GM19099 (cell line): ENCODE data around the gene ZNF341.

Experiments used
- POLR2A ChIP-seq: IDR thresholded peaks from 3 replicates; pipeline ENCODE4 v1.6.1; 2011; ENCODE audit warnings: low read depth; ENCODE audit not compliant: insufficient read length; ENCODE audit errors: extremely low read depth

Gene ZNF341

GRCh38 chr20:33740189-33740588, 8.4 kb downstream of the ZNF341 start:
- no peak for TF ChIP-seq POLR2A

- no peak for TF ChIP-seq POLR2A
Measured at GRCh38 chr20:33744181-33744580, 12.4 kb downstream of the ZNF341 start.

GRCh38 chr20:33744773-33745385, 13.1 kb downstream of the ZNF341 start:
- no peak for TF ChIP-seq POLR2A

GRCh38 chr20:33746325-33746998, 14.7 kb downstream of the ZNF341 start:
- TF ChIP-seq POLR2A, result no peak

- TF ChIP-seq POLR2A, result no peak
Measured at GRCh38 chr20:33751775-33752174, 20.0 kb downstream of the ZNF341 start.

GRCh38 chr20:33753143-33753542, 21.3 kb downstream of the ZNF341 start:
- TF ChIP-seq POLR2A, result no peak

DNA sequence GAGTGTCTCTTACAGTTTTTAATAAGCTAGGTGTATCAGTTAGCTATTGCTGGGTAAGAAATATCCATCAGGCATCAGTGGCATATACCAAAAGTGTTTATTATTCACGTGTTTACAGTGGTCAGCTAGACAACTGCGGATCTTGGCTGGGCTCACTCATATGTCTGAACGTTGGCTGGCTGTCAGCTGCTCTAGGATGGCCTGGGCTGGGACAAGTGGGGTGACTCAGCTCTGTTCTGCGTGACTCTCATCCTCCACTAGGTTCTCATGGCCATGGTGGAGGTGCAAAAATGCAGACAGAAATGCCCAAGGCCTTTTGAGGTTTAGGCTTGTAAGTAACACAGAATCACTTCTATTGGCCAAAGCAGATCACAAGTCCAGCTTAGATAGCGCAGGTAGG, 22.0 kb downstream of the ZNF341 start:
- TF ChIP-seq POLR2A, result no peak

DNA sequence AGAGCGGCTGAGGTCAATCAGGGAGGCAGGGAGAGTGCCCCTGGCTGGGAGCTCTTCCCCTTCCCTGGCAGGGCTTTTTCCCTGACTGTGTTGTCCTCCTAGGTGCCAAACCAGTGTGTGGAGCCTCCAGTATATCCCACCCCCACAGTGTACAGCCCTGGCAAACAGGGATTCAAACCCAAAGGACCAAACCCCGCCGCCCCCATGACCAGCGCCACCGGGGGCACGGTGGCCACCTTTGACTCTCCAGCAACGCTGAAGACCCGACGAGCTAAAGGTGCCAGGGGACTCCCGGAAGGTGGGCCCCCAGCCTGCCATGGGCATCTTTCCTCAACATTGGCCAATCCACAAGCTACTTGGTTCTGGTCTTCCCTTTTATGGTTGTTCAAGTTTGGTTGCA, 25.2 kb downstream of the ZNF341 start:
- TF ChIP-seq POLR2A, result no peak

DNA sequence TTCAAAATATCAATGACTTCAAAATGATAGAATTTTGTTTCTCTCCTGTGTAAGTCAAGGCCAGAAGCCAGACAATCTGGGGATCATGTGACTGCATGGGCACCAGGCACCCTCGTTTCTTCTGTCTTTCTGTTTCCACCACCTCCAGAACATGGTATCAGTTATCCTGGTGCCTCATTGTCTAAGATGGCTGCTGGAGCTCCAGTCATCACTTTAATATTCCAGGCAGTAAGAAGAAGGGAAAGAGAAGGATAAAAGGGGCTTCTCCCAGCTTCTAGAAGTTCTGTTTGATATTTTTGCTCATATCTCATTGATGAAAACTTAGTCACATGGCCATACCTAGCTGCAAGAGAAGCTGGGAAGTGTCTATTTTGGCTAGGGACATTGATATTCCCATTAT, 25.7 kb downstream of the ZNF341 start:
- TF ChIP-seq POLR2A, result no peak

DNA sequence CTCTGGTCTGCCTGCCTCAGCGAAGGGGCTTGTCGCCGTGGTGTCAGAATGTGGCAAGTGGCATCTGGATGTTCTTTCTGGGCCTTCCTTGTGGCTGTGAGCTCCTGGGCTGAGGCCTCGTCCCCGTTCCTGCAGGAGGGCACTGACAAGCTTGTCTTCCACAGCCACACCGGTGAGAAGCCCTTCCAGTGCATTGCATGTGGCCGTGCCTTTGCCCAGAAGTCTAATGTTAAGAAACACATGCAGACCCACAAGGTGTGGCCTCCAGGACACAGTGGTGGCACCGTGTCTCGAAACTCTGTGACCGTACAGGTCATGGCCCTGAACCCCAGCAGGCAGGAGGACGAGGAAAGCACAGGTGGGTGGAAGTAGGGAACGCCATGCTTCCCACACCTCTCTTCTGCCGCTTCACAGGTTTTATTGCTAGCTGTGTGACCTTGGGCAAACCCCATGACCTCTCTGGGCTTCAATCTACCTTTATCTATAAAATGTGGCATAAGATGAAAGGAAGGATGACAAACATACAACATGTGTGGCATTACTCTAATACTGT, 30.0 kb downstream of the ZNF341 start:
- no peak for TF ChIP-seq POLR2A

GRCh38 chr20:33765099-33765498, 33.3 kb downstream of the ZNF341 start:
- TF ChIP-seq POLR2A, result no peak

DNA sequence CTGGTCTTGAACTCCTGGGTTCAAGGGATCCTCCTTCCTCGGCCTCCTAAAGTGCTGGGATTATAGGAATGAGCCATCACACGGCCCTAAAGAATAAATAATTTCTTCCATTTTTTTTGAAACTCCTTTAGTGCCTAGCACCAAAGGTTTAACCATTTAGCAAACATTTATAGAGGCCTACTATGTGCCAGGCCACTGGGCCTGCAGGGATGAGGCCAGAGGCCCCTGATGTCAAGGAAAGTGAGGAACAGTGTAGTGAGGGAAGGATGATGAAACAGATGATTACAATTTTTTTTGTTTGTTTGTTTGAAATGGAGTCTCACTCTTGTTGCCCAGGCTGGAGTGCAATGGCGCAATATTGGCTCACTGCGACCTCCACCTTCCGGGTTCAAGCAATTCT, 33.8 kb downstream of the ZNF341 start:
- TF ChIP-seq POLR2A, result no peak

DNA sequence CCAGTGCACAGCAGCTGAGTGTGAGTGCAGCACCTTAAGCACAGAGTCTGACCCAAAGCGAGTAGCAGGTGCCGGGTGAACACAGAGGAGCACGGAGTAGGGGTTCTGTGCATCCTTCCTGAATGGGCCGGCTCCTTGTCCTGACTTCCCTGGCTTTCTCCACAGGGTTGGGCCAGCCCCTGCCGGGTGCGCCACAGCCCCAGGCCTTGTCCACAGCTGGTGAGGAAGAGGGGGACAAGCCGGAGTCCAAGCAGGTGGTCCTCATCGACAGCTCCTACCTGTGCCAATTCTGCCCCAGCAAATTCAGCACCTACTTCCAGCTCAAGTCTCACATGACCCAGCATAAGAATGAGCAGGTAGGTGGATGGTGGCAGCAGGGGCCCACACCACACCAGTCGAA, 34.9 kb downstream of the ZNF341 start:
- no peak for TF ChIP-seq POLR2A

GRCh38 chr20:33767777-33768138, 36.0 kb downstream of the ZNF341 start:
- TF ChIP-seq POLR2A, result no peak

- no peak for TF ChIP-seq POLR2A
Measured at GRCh38 chr20:33769043-33769442, 37.2 kb downstream of the ZNF341 start.

GRCh38 chr20:33770005-33770404, 38.2 kb downstream of the ZNF341 start:
- TF ChIP-seq POLR2A, result no peak
